GM18520 (cell line): Measurements from ENCODE around the gene PGPEP1.

Experiments used
- ATAC-seq: cut with Tn5 transposase; IDR thresholded peaks from one replicate; pipeline ENCODE4 v1.9.1; 2021; ENCODE audit not compliant: unreplicated experiment

The PGPEP1 gene

DNA sequence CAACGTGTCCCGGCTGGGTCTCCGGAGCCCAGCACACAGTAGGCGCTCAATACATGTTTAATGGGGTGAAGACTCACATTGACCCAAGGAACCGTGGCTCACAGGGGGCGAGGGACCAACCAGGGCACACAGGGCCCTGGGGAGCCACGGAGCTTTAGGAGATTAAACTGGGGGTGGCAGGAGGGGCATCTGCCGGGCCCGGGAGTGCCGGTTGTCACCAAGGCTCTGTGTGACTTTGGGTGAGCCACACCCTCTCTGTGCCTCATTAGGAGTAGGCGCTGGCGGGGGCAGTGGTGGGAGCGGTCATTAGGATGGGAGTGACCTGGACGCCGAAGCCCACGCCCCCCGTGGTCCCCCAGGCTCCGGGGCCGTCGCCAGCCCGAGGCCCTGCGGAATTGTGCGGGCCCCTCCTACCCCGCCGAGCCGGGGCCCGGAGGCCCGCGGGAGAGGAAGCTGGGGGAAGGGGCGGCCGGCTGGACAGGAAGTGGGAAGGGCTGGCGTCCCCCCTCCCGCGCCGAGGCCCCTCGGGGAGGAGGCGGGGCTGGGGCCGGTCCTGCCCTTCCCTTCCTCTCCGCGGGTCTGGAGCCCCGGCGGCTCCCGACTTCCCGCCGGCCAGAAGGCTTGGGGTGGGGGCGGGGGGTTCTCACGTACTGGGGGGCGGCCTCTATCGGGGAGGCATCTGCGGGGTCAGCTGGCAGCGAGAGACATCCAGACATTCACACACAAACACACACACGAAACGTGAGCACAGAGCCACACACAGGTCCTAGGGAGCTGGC, 77.0 kb downstream of the PGPEP1 start:
- ATAC-seq: no peak

DNA sequence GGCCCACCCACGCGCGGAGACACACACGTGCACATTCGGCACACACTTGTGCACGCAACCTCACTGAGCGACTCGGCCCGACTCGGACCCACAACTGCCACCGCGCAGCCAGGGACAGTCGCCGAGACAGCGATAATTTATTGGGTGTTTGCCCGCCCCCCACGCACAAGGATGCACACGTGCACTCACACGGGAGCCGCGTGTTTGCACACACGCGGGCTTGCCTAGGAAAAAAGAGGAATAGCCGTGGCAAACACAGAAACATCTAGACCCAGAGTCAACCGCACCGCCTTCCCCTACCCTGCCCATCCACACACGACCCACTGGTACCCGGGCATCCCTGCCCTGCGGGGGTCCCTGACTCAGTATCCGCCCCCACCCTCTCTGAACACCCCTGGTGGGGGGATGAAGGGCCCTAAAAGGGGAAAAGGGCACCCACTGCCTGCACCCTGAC, 77.7 kb downstream of the PGPEP1 start:
- ATAC-seq: no peak

DNA sequence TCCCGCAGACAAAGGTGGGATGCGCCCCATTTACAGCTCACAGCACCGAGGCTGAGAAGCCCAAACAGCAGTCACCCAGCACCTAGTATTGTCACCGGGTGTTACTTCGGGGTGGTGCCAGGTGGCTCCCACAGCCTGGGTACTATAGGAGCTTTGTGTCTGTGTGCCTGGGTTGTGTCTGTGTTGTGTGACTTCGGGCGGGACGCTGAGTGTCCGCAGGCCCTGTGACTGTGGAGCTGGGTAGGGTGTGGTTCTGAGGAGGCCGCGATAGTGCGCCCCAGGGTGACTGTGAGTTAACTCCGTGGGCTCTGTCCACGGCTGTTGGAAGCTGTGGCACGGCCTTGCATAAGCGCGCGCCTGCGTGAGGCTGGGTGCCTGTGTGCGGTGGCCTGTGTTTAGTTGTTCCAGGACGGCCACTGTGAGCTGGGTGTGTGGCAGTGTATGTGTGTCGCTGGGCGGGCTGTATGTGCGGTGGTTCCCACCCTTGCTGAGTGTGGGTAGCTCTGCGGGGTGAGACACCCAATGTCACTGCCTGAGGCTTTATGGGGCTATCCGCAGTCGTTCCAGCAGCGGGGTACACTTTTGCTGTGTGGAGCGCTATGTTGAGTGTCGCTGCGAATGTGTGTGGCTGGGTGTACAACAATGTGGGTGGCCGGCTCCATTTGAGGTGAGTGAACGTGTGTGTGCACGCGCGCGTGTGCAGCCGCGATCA, 78.2 kb downstream of the PGPEP1 start:
- ATAC-seq: no peak

DNA sequence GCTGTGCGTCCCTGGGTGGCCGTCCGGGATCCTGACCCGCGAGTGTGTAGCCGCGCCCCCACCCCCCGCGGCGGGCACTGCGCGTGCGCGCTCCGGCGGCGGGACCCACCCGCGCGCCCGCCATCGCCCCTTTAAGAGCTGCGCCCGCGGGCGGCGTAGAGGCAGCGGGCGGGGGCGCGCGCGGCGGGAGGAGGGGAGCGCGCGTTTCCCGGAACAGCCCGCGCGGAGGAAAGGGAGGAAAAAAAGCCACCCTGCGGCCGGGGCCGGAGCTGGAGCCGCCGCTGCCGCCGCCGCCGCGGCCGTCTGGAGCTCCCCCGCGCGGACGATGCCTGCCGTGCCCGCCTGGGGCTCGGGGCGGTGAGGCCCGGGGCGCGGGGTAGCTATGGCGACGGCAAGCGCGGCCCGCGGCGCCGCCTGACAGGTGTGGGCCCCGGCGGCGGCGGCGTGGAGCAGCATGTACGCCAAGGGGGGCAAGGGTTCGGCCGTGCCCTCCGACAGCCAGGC, 78.8 kb downstream of the PGPEP1 start, which contains the start of gene SSBP4:
Gene SSBP4 (plus strand): TSS at position 204 of the 504 bp plus-strand sequence. CDS start 251 bp downstream, at position 455.
- ATAC-seq: peak; percentile 37
